Keratinocyte (primary cell): ENCODE data around the gene DDAH2. TPM values are rescaled to one million over a fixed set of nuclear protein-coding genes. Genes with fewer than 3 reads are reported as not detected.

Source experiments
- DNase-seq: peaks from one replicate; pipeline ENCODE4 v3.0.0-alpha.2; 2011; ENCODE audit warnings: low read depth, missing footprints, low spot score
- FAIRE-seq: peaks from 2 replicates; lab custom pipeline; 2011; peaks lifted over from hg19 to GRCh38; lab: Jason Lieb, UNC
- H2AFZ ChIP-seq: 2 replicates; pipeline ENCODE4 v1.6.0; 2012; ENCODE audit warnings: low read length, control low read depth, inconsistent platforms; ENCODE audit not compliant: control insufficient read depth
- H3K27ac ChIP-seq: 2 replicates; pipeline ENCODE4 v1.5.1; 2011; ENCODE audit warnings: low read length; ENCODE audit not compliant: control insufficient read depth, insufficient read depth
- H3K27me3 ChIP-seq: 3 replicates; pipeline ENCODE4 v1.6.0; 2011; ENCODE audit warnings: low read length; ENCODE audit not compliant: control insufficient read depth, insufficient read depth; ENCODE audit errors: extremely low read depth
- H3K36me3 ChIP-seq, 2 experiments: 2 replicates in 1 of 2; 3 replicates in 1 of 2; pipeline ENCODE4 v1.5.1; 2011; ENCODE audit warnings: low read length in 2 of 2, mild to moderate bottlenecking in 1 of 2; ENCODE audit not compliant: control insufficient read depth in 2 of 2, insufficient read depth in 2 of 2; ENCODE audit errors: extremely low read depth in 1 of 2
- H3K4me1 ChIP-seq: 3 replicates; pipeline ENCODE4 v1.5.1; 2011; ENCODE audit warnings: low read length; ENCODE audit not compliant: control insufficient read depth, insufficient read depth; ENCODE audit errors: extremely low read depth
- H3K4me2 ChIP-seq: 3 replicates; pipeline ENCODE4 v1.6.0; 2011; ENCODE audit warnings: low read depth, low read length; ENCODE audit not compliant: control insufficient read depth, insufficient read depth; ENCODE audit errors: extremely low read depth
- H3K4me3 ChIP-seq, 3 experiments: fragments of 200-600 bp in 1 of 3; sonication (generic) in 1 of 3; 2 replicates in 2 of 3; 3 replicates in 1 of 3; pipeline ENCODE4 v1.5.1; 2011 to 2016; ENCODE audit warnings: low read length in 3 of 3, mild to moderate bottlenecking in 3 of 3, control low read depth in 2 of 3, inconsistent platforms in 1 of 3, low read depth in 1 of 3, mixed read lengths in 1 of 3, mixed run types in 1 of 3, moderate library complexity in 1 of 3; ENCODE audit not compliant: control insufficient read depth in 2 of 3, insufficient read depth in 2 of 3; ENCODE audit errors: extremely low read depth in 1 of 3
- H3K79me2 ChIP-seq: 2 replicates; pipeline ENCODE4 v1.6.0; 2012; ENCODE audit warnings: low read length; ENCODE audit not compliant: control insufficient read depth, insufficient read depth
- H3K9ac ChIP-seq: 3 replicates; pipeline ENCODE4 v1.6.0; 2011; ENCODE audit warnings: low read length; ENCODE audit not compliant: control insufficient read depth, insufficient read depth; ENCODE audit errors: extremely low read depth
- H3K9me1 ChIP-seq: 3 replicates; pipeline ENCODE4 v1.6.0; 2011; ENCODE audit warnings: low read length; ENCODE audit not compliant: control insufficient read depth, insufficient read depth; ENCODE audit errors: extremely low read depth
- H3K9me3 ChIP-seq: 2 replicates; pipeline ENCODE4 v1.5.1; 2012; ENCODE audit warnings: low read depth, low read length; ENCODE audit not compliant: control insufficient read depth
- H4K20me1 ChIP-seq: 3 replicates; pipeline ENCODE4 v1.6.0; 2011; ENCODE audit warnings: low read length; ENCODE audit not compliant: control insufficient read depth, insufficient read depth; ENCODE audit errors: extremely low read depth
- EZH2 ChIP-seq: IDR thresholded peaks from one replicate; pipeline ENCODE4 v1.6.1; 2012; ENCODE audit warnings: inconsistent platforms, mild to moderate bottlenecking, low read length, moderate library complexity
- dilution Hi-C: fragments of 300-500 bp; cut with MboI; formaldehyde crosslinking; loops from one replicate; pipeline ENCODE4 v1.7.0; 2020; ENCODE audit warnings: low sequenced_read_pairs; ENCODE audit not compliant: extremely low pct_ligation_motif_present
- polyA plus RNA-seq, 5 experiments: library from polyadenylated mRNA; depleted of rRNA in 3 of 5; stranded (reverse) in 3 of 5; stranded (forward) in 1 of 5; unstranded in 1 of 5; fragments of >200 nt; gene quantifications; 1 replicate in 1 of 5; 2 replicates in 3 of 5; 3 replicates in 1 of 5; pipeline versions ENCODE4 v1.2.1 to v1.2.3, GENCODE V29; 2011 to 2012; ENCODE audit warnings: missing spikeins in 2 of 5, low read depth in 1 of 5, low replicate concordance in 1 of 5
- TF ChIP-seq, protein P1 (sequence below), 3 experiments: IDR thresholded peaks in 1 of 3; conservative IDR thresholded peaks in 1 of 3; optimal IDR thresholded peaks in 1 of 3; 2 replicates in 2 of 3; 3 replicates in 1 of 3; pipeline versions ENCODE3 to v1.5.1; 2011; ENCODE audit warnings: low read length in 3 of 3, mild to moderate bottlenecking in 3 of 3, moderate library complexity in 2 of 3, control low read depth in 1 of 3, inconsistent platforms in 1 of 3; ENCODE audit not compliant: insufficient read depth in 2 of 3; ENCODE audit errors: extremely low read depth in 1 of 3

The DDAH2 gene
- polyA plus RNA-seq, 1 donor (not counting 4 experiments of a cell fraction or from before 2014, with no cell fraction given), result 3.0 TPM

DNA sequence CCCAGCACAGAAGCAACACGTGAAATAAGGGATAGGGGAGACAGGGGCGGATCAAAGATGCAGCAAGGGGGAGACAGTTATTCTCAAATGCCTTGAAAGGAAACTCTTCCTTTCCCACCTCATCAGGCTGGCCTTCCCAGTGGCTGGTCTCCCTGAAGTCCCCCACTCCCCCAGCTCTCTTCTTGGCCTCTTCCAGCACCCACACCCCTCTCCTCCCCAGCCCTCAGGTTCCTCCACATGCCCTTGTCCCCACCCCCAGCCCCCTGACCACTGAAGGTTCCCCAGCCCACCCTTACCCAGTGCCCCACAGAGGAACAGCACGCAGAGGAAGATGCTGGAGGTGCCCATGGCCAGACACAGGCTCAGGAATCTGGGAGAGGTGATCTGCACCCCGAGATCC is 15.6 kb downstream of the DDAH2 start:
- H3K4me1 ChIP-seq, result peaks cover 33% of the 10 kb centered on the region
- DNase-seq, result no peak
- no peaks in the 10 kb centered on the region for H4K20me1 ChIP-seq
- dilution Hi-C loops, result no loop called here
- no peak overlapping the region for H3K4me2 ChIP-seq
- no peaks in the 10 kb centered on the region for H3K9me1 ChIP-seq
- H2AFZ ChIP-seq, result no peak overlapping the region
- H3K79me2 ChIP-seq, result no peaks in the 10 kb centered on the region
- no peak for FAIRE-seq
- H3K9me3 ChIP-seq, result no peaks in the 10 kb centered on the region
- H3K27me3 ChIP-seq, result no peaks in the 10 kb centered on the region
- no peaks in the 10 kb centered on the region for H3K36me3 ChIP-seq
- H3K9ac ChIP-seq, result no peak overlapping the region
- no peak overlapping the region for H3K4me3 ChIP-seq
- no peak for TF ChIP-seq EZH2
- TF ChIP-seq, protein P1, sequence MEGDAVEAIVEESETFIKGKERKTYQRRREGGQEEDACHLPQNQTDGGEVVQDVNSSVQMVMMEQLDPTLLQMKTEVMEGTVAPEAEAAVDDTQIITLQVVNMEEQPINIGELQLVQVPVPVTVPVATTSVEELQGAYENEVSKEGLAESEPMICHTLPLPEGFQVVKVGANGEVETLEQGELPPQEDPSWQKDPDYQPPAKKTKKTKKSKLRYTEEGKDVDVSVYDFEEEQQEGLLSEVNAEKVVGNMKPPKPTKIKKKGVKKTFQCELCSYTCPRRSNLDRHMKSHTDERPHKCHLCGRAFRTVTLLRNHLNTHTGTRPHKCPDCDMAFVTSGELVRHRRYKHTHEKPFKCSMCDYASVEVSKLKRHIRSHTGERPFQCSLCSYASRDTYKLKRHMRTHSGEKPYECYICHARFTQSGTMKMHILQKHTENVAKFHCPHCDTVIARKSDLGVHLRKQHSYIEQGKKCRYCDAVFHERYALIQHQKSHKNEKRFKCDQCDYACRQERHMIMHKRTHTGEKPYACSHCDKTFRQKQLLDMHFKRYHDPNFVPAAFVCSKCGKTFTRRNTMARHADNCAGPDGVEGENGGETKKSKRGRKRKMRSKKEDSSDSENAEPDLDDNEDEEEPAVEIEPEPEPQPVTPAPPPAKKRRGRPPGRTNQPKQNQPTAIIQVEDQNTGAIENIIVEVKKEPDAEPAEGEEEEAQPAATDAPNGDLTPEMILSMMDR (optimal IDR thresholded peaks at IDR 0.05 in 1 of 3, IDR thresholded peaks at IDR 0.05 in 1 of 3, conservative IDR thresholded peaks at IDR 0.05 in 1 of 3; ENCODE audit: extremely low read depth in 1 of 3, insufficient read depth in 2 of 3, low read length in 3 of 3), result no peak
- no peak overlapping the region for H3K27ac ChIP-seq

DNA sequence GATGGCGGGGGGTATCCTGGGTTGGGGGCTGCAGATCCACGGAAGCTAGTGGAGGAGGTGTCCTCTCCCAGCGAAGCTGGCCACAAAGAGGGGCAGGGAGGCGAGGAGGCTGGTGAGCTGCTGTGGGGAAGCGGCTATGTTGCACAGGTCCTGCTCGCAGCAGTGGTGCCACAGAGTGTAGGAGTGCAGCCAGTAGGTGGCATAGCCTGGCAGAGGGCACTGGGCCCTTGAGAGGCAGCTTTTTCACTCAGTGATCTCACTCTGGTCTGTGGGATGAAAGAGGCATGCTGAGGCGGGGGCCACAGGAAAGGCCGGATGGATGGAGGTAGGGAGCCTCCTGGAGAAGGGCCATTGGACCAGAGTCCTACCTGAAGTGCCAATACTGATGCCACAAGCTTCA is 16.8 kb downstream of the DDAH2 start:
- Histone ChIP-seq H2AFZ (peak overlapping the region; percentile 83), H3K9ac (no peak overlapping the region), H3K79me2 (no peaks in the 10 kb centered on the region), H3K36me3 (no peaks in the 10 kb centered on the region), H3K9me3 (no peaks in the 10 kb centered on the region), H3K9me1 (no peaks in the 10 kb centered on the region), H4K20me1 (no peaks in the 10 kb centered on the region), H3K4me2 (peak overlapping the region; percentile 43), H3K27ac (no peak overlapping the region), H3K4me1 (peaks cover 22% of the 10 kb centered on the region), H3K27me3 (no peaks in the 10 kb centered on the region), H3K4me3 (no peak overlapping the region)
- FAIRE-seq, result no peak
- DNase-seq, result no peak
- dilution Hi-C loops, result no loop called here
- no peak for TF ChIP-seq EZH2
- TF ChIP-seq, protein P1 (optimal IDR thresholded peaks at IDR 0.05 in 1 of 3, IDR thresholded peaks at IDR 0.05 in 1 of 3, conservative IDR thresholded peaks at IDR 0.05 in 1 of 3; ENCODE audit: extremely low read depth in 1 of 3, insufficient read depth in 2 of 3, low read length in 3 of 3), result peak; percentile 61 to 93 (median 74)
